ENCODE results near the gene IL1B. TPM values are rescaled to one million over a fixed set of nuclear protein-coding genes. Genes with fewer than 3 reads are reported as not detected.

The IL1B gene
- total and polyA plus RNA-seq, 2 donors (not counting 3 experiments of a cell fraction or from before 2014, with no cell fraction given): 0.25 TPM; not detected in 1

- H3K36me3 ChIP-seq (ENCODE audit: control insufficient read depth in 2 of 2, extremely low read depth in 1 of 2, insufficient read depth in 2 of 2, low read length in 2 of 2): no peaks in the 10 kb centered on the region
- H3K27ac ChIP-seq (ENCODE audit: insufficient read depth, low read depth, low read length): no peak overlapping the region
- no peak overlapping the region for H3K4me2 ChIP-seq (ENCODE audit: insufficient read depth, low read length)
- BruUV-seq (replicated peaks): no TSS peak
- no peaks in the 10 kb centered on the region for H3K79me2 ChIP-seq (ENCODE audit: control insufficient read depth, insufficient read depth, low read length)
- FAIRE-seq: peak; percentile 47
- TF ChIP-seq JUN (IDR thresholded peaks at IDR 0.05; ENCODE audit: borderline replicate concordance, insufficient read depth, insufficient read length, low read depth): no peak
- TF ChIP-seq GATA2 (IDR thresholded peaks at IDR 0.05; ENCODE audit: insufficient read depth, insufficient read length, low read depth, low read length): no peak
- TF ChIP-seq FOS (IDR thresholded peaks at IDR 0.05; ENCODE audit: borderline replicate concordance, insufficient read depth, low read length): no peak
- no peak for TF ChIP-seq POLR2A (IDR thresholded peaks at IDR 0.05; ENCODE audit: low read depth, low read length)
- no peak for TF ChIP-seq CTCF (IDR thresholded peaks at IDR 0.05; ENCODE audit: extremely low read depth in 1 of 2, insufficient read depth in 1 of 2, low read depth in 1 of 2, low read length in 2 of 2)
- no peak for TF ChIP-seq MAX (IDR thresholded peaks at IDR 0.05; ENCODE audit: insufficient read depth, insufficient read length)
- no peak for TF ChIP-seq EZH2 (IDR thresholded peaks at IDR 0.05; ENCODE audit: borderline replicate concordance, low read depth, low read length, severe bottlenecking)
- no peak for TF ChIP-seq MYC (IDR thresholded peaks at IDR 0.05; ENCODE audit: low read depth, low read length)
- no peak for TF ChIP-seq POLR2AphosphoS5 (IDR thresholded peaks at IDR 0.05; ENCODE audit: insufficient read depth, low read depth, low read length)
- intact Hi-C loops (cut with micrococcal nuclease) (no loop called here), dilution Hi-C loops (cut with MboI; ENCODE audit: extremely low pct_ligation_motif_present, low sequenced_read_pairs) (no loop called here)
- no peaks in the 10 kb centered on the region for H3K9me1 ChIP-seq (replicated peaks; ENCODE audit: control insufficient read depth, extremely low read depth, insufficient read depth, low read length)
- no peak for DNase-seq (ENCODE audit: low read depth, low spot score)
- H4K20me1 ChIP-seq (replicated peaks; ENCODE audit: control insufficient read depth, extremely low read depth, insufficient read depth, low read length): no peaks in the 10 kb centered on the region
- no peak overlapping the region for H3K4me3 ChIP-seq (replicated peaks in 1 of 3; ENCODE audit: insufficient read depth in 1 of 3, low read depth in 1 of 3, low read length in 3 of 3)
- ChIA-PET CTCF (interaction anchor here (1.4 kb wide), 1 partner anchor 65 kb away, joined by 8 read pairs; no protein-coding TSS in a partner anchor), POLR2A (no interaction called here)
- H3K9ac ChIP-seq (replicated peaks; ENCODE audit: extremely low read depth, insufficient read depth, low read length): no peak overlapping the region
- H3K4me1 ChIP-seq (ENCODE audit: control insufficient read depth, extremely low read depth, insufficient read depth, low read length): peaks cover 11% of the 10 kb centered on the region
- H3K9me3 ChIP-seq (replicated peaks; ENCODE audit: control insufficient read depth, insufficient read depth, low read length): no peaks in the 10 kb centered on the region
- no peak overlapping the region for H2AFZ ChIP-seq (ENCODE audit: low read depth, low read length)
- no peaks in the 10 kb centered on the region for H3K27me3 ChIP-seq (ENCODE audit: control insufficient read depth in 2 of 2, insufficient read depth in 2 of 2, low read length in 2 of 2)
These were observed 16.2 kb downstream of the IL1B start for GRCh38 chr2:112820343-112820742.
